ENCODE results near the gene TRAF6.
"Not testable (repeated sequence)": the region's sequence is repeated elsewhere in the genome, so short reads cannot be mapped to it uniquely, and the experiment has no call there.

The TRAF6 gene, protein sequence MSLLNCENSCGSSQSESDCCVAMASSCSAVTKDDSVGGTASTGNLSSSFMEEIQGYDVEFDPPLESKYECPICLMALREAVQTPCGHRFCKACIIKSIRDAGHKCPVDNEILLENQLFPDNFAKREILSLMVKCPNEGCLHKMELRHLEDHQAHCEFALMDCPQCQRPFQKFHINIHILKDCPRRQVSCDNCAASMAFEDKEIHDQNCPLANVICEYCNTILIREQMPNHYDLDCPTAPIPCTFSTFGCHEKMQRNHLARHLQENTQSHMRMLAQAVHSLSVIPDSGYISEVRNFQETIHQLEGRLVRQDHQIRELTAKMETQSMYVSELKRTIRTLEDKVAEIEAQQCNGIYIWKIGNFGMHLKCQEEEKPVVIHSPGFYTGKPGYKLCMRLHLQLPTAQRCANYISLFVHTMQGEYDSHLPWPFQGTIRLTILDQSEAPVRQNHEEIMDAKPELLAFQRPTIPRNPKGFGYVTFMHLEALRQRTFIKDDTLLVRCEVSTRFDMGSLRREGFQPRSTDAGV

DNA sequence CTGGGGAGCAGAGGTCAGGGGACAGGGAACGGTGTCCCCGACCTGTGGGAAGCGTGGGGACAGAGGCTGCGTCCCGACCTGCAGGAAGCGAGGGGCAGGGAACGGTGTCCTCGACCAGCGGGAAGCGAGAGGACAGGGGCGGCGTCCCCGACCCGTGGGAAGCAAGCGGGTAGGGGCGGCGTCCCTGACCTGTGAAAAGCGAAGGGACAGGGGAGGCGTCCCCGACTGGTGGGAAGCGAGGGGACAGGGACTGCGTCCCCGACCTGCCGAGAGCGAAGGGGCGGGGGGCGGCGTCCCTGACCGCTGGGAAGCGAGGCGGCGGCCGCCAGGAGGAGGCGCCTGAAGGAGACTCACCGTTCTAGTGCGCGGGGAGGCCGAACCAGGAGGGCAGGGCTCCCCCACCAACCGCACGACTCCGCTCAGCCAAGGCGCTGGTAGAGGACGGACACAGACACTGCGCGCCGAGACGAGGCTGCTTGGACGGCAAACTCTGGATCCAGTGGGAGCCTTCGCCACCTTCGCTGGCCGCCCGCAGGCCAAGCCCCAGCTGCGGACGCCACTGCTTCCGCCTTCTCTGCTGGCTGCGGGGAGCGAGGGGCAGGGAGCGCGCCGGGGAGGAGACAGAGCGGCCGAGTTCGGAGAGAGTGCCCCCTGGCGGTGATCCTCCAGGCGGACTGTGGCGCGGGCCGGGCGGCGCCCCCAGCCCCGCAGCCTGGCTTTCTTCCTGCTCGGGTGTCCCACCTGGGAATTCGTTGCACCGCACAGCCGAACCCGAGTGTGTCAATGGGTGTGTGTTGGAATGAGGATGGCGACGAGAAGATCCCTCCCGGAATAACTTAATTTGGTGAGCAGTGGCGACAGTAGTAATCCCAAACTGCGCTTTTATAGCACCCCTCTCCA, at the start of gene TRAF6:
TSS of gene TRAF6 (minus strand) at position 579 of the 900 bp plus-strand sequence. CDS start 8,757 bp downstream, outside the sequence.
- DNase-seq = peak; percentile 77
- in situ Hi-C loops (cut with HindIII; ENCODE audit: low pct_ligation_motif_present, low pct_unique_long_range_greater_than_20kb, low sequenced_read_pairs) = no loop called here

DNA sequence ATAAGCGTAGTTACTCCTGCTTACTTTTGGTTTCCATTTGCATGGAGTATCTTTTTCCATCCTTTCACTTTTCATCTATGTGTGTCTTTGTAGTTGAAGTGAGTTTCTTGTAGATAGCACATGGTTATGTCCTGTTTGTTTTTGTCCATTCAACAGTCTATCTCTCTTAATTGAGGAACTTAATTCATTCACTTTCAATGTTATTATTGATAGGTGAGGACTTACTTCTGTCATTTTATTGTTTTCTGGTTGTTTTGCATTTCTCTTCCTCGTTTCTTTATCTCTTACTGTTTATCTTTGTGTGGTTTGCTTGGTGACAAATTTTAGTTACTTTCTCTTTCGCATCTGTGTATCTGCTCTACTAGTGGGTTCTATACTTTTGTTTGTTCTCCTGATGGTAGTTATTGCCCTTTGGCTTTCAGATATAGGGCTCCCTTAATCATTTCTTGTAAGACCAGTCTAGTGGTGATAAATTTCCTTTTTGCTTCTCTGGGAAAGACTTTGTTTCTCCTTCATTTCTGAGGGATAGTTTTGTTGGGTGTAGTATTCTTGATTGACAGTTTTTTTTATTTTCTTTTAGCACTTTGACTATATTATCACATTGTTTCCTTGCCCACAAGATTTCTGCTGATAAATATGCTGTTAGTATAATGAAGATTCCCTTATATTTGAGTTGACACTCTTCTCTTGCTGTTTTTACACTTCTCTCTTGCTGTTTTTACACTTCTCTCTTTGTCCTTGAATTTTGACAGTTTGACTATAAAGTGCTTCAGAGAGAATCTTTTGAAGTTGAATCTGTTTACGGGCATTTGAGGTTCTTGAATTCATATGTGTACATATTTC, 48.7 kb upstream of the TRAF6 start:
- in situ Hi-C loops (cut with HindIII; ENCODE audit: low pct_ligation_motif_present, low pct_unique_long_range_greater_than_20kb, low sequenced_read_pairs) = no loop called here
- no peak for DNase-seq

DNA sequence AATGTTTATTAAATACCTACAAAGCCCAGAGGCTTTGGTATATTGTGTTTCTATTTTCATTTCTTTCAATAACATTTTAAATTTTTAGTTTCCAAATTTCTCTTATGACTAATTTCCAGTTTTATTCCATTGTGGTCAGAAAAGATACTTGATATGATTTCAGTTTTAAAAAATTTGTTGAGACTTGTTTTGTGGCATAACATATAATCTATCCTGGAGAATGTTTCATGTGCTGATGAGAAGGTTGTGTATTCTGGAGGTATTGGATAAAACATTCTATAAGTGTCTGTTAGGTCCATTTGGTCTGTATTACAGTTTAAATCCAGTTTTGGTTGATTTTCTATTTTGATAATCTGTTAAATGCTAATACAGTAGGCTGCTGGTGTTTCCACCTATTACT, 47.9 kb upstream of the TRAF6 start:
- in situ Hi-C loops (cut with HindIII; ENCODE audit: low pct_ligation_motif_present, low pct_unique_long_range_greater_than_20kb, low sequenced_read_pairs) = no loop called here
- no peak for DNase-seq

DNA sequence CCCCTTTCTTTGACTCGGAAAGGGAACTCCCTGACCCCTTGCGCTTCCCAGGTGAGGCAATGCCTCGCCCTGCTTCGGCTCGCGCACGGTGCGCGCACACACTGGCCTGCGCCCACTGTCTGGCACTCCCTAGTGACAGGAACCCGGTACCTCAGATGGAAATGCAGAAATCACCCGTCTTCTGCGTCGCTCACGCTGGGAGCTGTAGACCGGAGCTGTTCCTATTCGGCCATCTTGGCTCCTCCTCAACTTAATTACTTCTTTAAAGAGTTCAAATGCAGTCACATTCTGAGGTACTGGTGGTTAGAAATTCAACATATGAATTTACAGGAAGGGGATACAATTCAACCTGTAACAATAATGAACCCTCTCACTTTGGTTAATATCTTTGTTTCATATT, 47.3 kb upstream of the TRAF6 start:
- in situ Hi-C loops (cut with HindIII; ENCODE audit: low pct_ligation_motif_present, low pct_unique_long_range_greater_than_20kb, low sequenced_read_pairs); DNase-seq: not testable (repeated sequence)

DNA sequence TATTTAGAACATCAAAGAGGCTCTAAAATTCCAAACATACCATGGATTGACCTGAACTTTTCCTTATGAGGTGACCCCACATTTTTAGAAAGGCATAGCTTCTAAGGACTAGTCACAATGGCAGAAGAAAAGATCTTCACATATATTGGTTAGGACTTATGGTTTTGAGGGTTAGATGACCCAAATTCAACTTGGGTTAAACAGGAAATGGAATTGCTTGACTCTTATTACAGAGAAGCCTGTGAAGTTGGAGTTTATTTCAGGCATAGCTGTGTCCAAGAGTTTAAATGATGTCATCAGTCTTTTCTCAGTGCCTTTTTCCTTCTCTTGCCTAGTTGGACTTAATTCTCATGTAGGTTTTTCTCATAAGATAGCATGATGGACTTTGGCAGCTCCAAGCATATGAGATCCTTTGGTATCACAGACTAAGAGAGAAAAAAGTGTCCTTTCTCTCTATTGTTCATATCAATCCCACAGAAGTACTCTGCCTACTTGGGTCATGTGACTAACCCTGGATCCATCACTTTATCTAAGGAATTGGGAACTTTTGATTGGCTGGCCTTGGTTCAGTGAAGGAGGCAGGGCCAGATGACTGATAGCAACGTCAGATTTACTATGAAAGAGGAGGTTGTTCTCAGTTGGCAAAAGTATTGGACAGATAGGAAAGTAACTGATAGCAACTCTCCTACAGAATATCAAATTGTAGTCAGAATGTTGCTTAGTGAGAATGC, 40.5 kb upstream of the TRAF6 start:
- in situ Hi-C loops (cut with HindIII; ENCODE audit: low pct_ligation_motif_present, low pct_unique_long_range_greater_than_20kb, low sequenced_read_pairs) = no loop called here
- DNase-seq = no peak

DNA sequence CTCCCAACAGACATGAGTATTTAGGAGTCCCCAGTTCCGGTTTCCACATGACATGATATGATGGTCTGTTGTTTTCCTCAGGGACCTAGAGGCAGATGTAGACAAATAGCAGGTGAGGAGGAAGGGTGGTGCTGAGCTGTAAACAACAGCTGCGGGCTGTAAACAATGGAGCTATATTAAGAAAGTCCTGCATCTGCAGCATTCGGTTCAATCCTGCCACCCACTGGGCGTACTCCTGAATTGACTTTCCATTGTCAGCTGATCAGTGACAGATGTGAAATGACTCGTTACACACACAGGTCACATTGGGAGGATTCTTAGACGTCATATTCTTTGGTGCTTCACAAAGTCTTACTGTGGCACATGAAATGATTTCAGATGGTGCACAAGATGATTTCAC, 30.9 kb upstream of the TRAF6 start:
- DNase-seq = peak; percentile 27
- in situ Hi-C loops (cut with HindIII; ENCODE audit: low pct_ligation_motif_present, low pct_unique_long_range_greater_than_20kb, low sequenced_read_pairs) = no loop called here

DNA sequence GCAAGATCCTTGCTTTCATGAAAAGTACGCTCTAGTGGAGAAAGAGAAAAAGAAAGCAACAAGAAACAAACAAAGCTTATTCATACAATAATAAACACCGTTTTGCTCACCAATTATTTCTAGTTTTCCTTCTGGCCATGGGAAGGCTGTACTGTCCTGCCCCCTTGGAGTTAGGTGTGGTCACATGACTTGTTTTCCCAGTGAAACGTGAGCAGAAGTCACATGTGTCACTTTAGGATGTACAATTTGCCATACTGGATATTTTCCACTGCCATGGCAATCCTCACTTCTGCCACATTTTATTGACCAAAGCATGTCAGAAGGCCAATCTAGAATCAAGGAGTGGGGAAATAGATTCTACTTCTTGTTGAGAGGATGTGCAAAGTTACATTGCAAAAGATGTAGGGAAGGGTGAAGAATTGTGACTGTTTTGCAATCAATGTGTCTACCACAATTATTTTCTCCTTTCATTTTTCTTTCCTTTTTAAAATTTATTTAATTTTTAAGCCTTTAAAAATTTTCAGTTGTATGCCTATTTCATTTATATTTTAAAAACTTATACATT, 24.3 kb upstream of the TRAF6 start:
- DNase-seq = no peak
- in situ Hi-C loops (cut with HindIII; ENCODE audit: low pct_ligation_motif_present, low pct_unique_long_range_greater_than_20kb, low sequenced_read_pairs) = no loop called here

DNA sequence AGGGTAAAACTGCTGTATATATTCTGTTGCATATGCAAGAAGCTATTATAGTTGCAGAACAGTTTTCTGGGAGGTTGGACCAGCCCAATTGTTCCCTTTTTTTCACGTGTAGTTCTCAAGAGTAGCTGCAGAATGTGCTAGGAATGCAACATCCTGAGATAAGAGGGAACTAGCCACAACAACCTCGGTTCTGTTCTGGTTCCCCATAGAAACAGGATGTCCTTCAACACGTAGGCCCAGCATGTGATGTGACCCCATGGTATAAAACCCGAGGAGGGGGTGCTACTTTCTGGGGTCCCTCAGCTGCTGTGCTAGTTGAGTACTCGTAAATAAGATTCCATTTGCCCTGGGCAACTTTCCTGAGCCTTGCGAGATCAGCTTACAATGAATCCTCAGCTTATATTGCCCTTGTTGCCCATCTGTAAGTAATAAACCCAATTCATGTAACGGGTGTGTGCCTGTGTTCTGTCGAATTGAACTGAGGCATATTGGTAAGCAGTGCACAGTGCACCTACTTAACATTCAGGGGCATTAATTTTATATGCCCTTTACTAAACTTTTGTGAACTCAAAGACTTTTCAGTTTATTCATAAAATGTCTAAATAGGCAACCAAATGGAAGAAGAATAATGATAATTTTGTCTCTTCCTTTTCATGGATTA, 23.0 kb upstream of the TRAF6 start:
- no peak for DNase-seq
- in situ Hi-C loops (cut with HindIII; ENCODE audit: low pct_ligation_motif_present, low pct_unique_long_range_greater_than_20kb, low sequenced_read_pairs) = no loop called here

DNA sequence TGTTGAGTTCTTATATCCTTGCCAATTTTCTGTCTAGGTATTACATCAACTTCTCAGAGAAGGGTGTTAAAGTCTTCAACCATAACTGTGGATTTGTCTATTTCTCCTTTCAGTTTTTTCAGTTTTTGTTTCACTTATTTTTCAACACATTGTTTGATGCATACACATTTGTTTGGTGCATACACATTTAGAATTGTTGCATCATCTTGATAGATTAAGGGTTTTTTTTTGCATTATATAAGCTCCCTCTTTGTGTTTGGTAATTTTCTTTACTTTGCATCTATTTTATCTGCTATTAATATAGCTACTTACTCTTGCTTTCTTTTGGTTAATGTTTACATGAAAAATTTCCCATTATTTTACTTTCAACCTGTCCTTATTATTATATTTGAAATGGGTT, 20.8 kb upstream of the TRAF6 start:
- DNase-seq = no peak
- in situ Hi-C loops (cut with HindIII; ENCODE audit: low pct_ligation_motif_present, low pct_unique_long_range_greater_than_20kb, low sequenced_read_pairs) = no loop called here

DNA sequence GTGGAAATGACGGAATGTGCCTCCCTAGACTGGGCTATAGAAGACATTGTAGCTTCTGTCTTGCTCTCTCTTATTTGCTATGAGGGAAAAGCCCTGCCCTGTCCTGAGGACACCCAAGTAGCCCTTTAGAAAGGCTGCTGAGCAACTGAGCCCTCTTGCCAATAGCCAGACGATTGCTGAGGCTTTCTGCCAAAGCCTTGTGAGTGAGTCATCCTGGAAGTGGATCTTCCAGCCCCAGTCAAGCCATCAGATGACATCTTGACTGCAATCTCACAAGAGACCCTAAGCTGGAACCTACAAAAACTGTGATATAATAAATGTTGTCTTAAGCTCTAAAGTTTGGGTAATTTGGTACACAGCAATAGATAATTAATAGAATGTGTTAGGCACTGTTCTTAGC, 3.9 kb upstream of the TRAF6 start:
- in situ Hi-C loops (cut with HindIII; ENCODE audit: low pct_ligation_motif_present, low pct_unique_long_range_greater_than_20kb, low sequenced_read_pairs) = no loop called here
- no peak for DNase-seq

DNA sequence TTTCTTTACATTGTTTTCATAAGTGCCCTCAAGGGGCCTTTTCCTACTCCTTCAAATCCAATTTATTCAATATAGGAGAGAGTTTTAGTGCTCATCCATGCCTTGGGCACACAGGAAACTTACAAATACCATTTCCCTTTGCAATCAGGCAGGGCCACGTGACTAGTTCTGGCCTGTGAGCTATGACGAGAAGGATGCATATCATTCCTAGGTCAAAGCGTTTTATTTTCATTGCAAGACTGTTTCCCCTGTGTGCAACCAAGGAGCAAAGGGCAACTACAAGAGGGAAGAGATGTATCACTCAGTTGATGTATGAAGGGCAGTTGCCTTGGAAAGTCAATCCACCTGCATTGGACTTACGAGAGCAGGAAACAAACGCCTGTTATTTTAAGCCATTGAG, 1.9 kb upstream of the TRAF6 start:
- no peak for DNase-seq

DNA sequence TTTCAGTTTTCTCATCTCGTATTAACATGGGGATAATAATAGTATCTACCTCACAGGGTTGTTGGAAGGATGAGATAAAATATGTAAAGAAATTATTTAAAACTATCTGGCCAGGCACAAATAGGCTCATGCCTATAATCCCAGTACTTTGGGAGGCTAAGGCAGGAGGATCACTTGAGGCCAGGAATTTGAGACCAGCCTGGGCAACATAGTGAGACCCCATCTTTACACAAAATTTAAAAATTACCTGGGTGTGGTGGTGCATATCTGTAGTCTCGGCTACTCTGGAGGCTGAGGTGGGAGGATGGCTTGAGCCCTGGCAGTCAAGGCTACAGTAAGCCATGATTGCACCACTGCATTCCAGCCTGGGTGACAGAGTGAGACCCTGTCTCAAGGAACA, 990 bp upstream of the TRAF6 start:
- DNase-seq; in situ Hi-C loops (cut with HindIII; ENCODE audit: low pct_ligation_motif_present, low pct_unique_long_range_greater_than_20kb, low sequenced_read_pairs): not testable (repeated sequence)

More for the DNA sequence above, 1.9 kb upstream of the TRAF6 start:
- in situ Hi-C loops (cut with HindIII; ENCODE audit: low pct_ligation_motif_present, low pct_unique_long_range_greater_than_20kb, low sequenced_read_pairs) = no loop called here

DNA sequence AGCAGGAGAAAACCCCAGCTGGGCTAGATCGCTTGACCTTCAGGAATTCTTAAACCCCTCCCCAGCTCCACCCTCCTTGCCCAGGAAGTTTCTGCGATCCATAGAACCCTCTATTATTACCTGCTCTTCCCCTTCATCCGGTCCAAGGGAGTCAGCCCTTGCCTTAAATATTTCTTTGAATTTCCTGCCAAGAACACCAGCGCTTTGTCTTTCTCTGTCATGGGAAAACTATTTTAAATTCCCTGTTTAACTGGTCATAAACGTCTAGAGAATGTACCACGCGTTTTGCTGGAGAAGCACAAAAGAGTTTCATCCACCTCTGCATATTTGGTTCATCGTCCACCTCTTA, 496 bp upstream of the TRAF6 start:
- in situ Hi-C loops (cut with HindIII; ENCODE audit: low pct_ligation_motif_present, low pct_unique_long_range_greater_than_20kb, low sequenced_read_pairs) = no loop called here
- DNase-seq = peak; percentile 13

DNA sequence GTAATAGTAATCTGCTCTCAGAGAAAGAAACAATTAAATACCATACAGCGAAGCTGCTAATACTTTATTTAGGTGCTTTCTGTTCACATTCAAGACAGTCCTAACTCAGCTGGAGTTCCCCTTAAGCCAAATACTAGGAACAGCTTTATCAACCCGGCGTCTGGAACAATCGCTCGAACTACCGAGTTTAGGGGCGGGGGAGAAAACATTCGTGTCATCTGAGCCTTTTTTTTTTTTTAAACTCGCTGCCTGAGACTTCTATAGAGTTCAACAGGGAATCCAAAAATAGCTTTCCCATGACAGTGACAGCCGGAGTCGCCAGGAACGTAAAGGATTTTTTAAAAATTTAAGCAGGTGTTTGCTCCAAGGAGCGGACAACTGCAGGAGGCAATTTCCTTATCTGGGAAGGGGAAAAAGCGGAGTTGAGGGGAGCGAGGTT, 852 bp downstream of the TRAF6 start:
- in situ Hi-C loops (cut with HindIII; ENCODE audit: low pct_ligation_motif_present, low pct_unique_long_range_greater_than_20kb, low sequenced_read_pairs) = no loop called here
- DNase-seq = peak; percentile 46

DNA sequence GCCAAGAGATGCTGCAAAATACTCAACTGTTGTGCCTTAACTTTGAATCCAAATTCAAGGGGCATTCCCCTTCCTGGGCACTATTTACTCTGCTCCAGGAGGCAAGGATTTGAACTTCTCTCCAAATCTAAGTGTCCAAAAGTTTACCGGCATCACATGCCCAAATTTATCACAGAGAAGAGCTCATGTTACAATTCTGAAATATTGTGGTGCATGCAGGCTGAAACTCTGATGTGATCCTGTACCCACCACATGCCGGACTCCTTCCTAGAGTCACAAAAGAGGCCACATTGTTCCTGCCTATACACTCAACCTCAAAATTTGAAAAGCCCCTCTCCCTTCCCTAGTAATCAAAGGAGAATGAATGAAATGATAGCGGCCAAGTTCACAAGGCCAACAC, 1.3 kb downstream of the TRAF6 start:
- no peak for DNase-seq
- in situ Hi-C loops (cut with HindIII; ENCODE audit: low pct_ligation_motif_present, low pct_unique_long_range_greater_than_20kb, low sequenced_read_pairs) = no loop called here

DNA sequence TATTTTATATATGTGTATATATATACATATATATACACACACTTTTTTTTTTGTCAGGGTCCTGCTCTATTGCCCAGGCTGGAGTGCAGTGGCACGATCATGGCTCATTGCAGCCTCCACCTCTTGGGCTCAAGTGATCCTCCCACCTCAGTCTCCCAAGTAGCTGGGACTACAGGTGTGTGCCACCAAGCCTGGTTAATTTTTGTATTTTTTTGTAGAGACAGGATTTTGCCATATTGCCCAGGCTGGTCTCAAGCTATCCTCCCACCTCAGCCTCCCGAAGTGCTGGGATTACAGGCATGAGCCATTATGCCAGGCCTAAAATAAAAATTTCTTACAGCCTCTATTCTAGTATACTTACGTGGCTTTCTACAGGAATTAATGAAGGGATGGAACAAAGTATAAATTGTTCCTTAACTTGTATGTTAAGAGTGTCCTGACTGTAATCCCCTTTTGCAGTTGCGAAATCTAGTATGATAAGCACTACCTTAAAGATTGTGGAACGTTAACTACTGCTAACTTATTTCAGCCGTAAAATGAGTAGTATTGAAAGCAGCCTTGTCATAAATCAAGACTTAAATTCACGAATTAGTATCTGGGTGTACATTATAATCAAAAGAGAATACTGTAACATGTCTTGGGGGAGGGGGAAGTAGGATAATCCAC, 2.1 kb downstream of the TRAF6 start:
- in situ Hi-C loops (cut with HindIII; ENCODE audit: low pct_ligation_motif_present, low pct_unique_long_range_greater_than_20kb, low sequenced_read_pairs) = no loop called here

DNA sequence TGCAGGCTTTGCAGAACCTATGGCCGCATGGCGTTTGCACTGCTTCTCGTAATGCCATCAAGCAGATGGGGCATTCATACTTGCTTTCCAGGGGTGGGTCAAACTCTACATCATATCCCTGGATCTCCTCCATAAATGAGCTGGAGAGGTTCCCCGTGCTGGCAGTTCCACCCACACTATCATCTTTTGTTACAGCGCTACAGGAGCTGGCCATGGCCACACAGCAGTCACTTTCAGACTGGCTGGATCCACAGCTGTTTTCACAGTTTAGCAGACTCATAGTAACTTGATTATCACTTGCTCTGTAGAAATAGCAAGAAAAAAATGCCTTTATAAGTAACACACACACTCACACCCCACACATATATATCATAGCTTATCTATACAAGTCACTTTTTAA, 8.8 kb downstream of the TRAF6 start:
- no peak for DNase-seq
- in situ Hi-C loops (cut with HindIII; ENCODE audit: low pct_ligation_motif_present, low pct_unique_long_range_greater_than_20kb, low sequenced_read_pairs) = no loop called here

More for the DNA sequence above, 2.1 kb downstream of the TRAF6 start:
- no peak for DNase-seq
